Measurements from ENCODE around the gene MNAT1. TPM values are rescaled to one million over a fixed set of nuclear protein-coding genes. Genes with fewer than 3 reads are reported as not detected.

MNAT1 gene
- total and polyA plus RNA-seq, 9 of the 15 experiments (the other 6 are each of a cell fraction or from before 2014, with no cell fraction given) = 37.8 to 83.3 (median 60.4) TPM

DNA sequence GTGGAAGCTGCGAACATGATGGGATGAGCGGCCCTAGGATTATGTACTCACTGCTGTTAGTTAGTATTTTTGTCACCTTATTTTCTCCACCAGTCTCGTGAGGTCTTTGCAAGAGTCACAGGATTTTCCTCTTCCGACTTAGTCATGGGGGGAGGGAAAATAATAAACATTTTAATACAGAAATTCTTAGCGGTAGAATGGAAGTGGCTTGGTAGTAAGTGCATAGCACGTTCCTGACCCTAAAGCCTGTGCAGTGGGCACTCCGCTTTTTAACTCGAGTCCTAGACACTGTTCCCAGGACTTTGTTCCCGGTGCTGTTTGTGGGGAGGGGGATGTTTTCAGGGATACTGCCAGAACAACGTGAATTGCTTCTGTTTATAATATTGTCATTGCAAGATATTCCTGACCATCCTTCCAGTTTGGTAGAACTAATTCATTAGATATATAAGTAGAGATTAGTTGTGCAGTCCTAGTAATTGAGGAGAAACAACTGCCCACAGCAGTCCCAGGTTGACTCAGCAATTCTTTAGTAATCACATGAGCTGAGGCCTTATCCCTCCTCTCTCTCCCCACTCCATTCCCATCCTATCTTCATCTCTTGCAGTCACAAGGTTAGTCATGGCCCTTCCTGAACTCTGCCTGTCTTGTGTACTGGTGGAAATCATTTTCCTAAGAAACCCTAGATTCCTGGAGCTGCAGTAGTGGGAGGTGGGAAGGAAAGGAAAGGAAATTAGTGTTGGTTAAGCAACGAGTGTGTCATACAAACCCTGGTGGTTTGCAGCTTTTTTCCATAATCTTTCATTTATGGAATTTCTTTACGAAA lies 247.3 kb downstream of the MNAT1 start (continued):
- TF ChIP-seq GABPA (tag; conservative IDR thresholded peaks at IDR 0.05; ENCODE audit: low read depth) (no peak), ZNF140 (CRISPR knock-in tag; IDR thresholded peaks at IDR 0.05) (no peak), MCM5 (IDR thresholded peaks at IDR 0.05; ENCODE audit: low read depth) (no peak), HDAC2 (IDR thresholded peaks at IDR 0.05) (peak; percentile 40; the same call in 1 of the 2 replicates), PCBP1 (IDR thresholded peaks at IDR 0.05; ENCODE audit: low read depth, low read length, poor library complexity, severe bottlenecking) (no peak), ILF3 (IDR thresholded peaks at IDR 0.05; ENCODE audit: borderline replicate concordance) (no peak), ZNF77 (CRISPR knock-in tag; IDR thresholded peaks at IDR 0.05) (no peak), SRSF1 (IDR thresholded peaks at IDR 0.05; ENCODE audit: low read depth, low read length) (no peak), FOS (IDR thresholded peaks at IDR 0.05; ENCODE audit: extremely low read depth, insufficient read length) (no peak), MED1 (CRISPR knock-in tag; IDR thresholded peaks at IDR 0.05; ENCODE audit: borderline replicate concordance) (no peak), PRPF4 (IDR thresholded peaks at IDR 0.05; ENCODE audit: insufficient read depth, low read depth, low read length, poor library complexity, severe bottlenecking) (no peak), ZNF146 (CRISPR knock-in tag; IDR thresholded peaks at IDR 0.05; ENCODE audit: unreplicated experiment) (no peak), MAFG (tag; conservative IDR thresholded peaks at IDR 0.05) (peak; percentile 91), ZNF316 (IDR thresholded peaks at IDR 0.05) (peak; percentile 97)
- TF ChIP-seq, protein P1, sequence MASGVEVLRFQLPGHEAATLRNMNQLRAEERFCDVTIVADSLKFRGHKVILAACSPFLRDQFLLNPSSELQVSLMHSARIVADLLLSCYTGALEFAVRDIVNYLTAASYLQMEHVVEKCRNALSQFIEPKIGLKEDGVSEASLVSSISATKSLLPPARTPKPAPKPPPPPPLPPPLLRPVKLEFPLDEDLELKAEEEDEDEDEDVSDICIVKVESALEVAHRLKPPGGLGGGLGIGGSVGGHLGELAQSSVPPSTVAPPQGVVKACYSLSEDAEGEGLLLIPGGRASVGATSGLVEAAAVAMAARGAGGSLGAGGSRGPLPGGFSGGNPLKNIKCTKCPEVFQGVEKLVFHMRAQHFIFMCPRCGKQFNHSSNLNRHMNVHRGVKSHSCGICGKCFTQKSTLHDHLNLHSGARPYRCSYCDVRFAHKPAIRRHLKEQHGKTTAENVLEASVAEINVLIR (CRISPR knock-in tag; IDR thresholded peaks at IDR 0.05) = no peak
- TF ChIP-seq, protein P2, sequence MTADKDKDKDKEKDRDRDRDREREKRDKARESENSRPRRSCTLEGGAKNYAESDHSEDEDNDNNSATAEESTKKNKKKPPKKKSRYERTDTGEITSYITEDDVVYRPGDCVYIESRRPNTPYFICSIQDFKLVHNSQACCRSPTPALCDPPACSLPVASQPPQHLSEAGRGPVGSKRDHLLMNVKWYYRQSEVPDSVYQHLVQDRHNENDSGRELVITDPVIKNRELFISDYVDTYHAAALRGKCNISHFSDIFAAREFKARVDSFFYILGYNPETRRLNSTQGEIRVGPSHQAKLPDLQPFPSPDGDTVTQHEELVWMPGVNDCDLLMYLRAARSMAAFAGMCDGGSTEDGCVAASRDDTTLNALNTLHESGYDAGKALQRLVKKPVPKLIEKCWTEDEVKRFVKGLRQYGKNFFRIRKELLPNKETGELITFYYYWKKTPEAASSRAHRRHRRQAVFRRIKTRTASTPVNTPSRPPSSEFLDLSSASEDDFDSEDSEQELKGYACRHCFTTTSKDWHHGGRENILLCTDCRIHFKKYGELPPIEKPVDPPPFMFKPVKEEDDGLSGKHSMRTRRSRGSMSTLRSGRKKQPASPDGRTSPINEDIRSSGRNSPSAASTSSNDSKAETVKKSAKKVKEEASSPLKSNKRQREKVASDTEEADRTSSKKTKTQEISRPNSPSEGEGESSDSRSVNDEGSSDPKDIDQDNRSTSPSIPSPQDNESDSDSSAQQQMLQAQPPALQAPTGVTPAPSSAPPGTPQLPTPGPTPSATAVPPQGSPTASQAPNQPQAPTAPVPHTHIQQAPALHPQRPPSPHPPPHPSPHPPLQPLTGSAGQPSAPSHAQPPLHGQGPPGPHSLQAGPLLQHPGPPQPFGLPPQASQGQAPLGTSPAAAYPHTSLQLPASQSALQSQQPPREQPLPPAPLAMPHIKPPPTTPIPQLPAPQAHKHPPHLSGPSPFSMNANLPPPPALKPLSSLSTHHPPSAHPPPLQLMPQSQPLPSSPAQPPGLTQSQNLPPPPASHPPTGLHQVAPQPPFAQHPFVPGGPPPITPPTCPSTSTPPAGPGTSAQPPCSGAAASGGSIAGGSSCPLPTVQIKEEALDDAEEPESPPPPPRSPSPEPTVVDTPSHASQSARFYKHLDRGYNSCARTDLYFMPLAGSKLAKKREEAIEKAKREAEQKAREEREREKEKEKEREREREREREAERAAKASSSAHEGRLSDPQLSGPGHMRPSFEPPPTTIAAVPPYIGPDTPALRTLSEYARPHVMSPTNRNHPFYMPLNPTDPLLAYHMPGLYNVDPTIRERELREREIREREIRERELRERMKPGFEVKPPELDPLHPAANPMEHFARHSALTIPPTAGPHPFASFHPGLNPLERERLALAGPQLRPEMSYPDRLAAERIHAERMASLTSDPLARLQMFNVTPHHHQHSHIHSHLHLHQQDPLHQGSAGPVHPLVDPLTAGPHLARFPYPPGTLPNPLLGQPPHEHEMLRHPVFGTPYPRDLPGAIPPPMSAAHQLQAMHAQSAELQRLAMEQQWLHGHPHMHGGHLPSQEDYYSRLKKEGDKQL (CRISPR knock-in tag; IDR thresholded peaks at IDR 0.05; ENCODE audit: borderline replicate concordance) = no peak
- TF ChIP-seq, protein P3, sequence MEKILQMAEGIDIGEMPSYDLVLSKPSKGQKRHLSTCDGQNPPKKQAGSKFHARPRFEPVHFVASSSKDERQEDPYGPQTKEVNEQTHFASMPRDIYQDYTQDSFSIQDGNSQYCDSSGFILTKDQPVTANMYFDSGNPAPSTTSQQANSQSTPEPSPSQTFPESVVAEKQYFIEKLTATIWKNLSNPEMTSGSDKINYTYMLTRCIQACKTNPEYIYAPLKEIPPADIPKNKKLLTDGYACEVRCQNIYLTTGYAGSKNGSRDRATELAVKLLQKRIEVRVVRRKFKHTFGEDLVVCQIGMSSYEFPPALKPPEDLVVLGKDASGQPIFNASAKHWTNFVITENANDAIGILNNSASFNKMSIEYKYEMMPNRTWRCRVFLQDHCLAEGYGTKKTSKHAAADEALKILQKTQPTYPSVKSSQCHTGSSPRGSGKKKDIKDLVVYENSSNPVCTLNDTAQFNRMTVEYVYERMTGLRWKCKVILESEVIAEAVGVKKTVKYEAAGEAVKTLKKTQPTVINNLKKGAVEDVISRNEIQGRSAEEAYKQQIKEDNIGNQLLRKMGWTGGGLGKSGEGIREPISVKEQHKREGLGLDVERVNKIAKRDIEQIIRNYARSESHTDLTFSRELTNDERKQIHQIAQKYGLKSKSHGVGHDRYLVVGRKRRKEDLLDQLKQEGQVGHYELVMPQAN (IDR thresholded peaks at IDR 0.05; ENCODE audit: borderline replicate concordance) = no peak
- TF ChIP-seq, protein P4, sequence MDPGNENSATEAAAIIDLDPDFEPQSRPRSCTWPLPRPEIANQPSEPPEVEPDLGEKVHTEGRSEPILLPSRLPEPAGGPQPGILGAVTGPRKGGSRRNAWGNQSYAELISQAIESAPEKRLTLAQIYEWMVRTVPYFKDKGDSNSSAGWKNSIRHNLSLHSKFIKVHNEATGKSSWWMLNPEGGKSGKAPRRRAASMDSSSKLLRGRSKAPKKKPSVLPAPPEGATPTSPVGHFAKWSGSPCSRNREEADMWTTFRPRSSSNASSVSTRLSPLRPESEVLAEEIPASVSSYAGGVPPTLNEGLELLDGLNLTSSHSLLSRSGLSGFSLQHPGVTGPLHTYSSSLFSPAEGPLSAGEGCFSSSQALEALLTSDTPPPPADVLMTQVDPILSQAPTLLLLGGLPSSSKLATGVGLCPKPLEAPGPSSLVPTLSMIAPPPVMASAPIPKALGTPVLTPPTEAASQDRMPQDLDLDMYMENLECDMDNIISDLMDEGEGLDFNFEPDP (CRISPR knock-in tag; IDR thresholded peaks at IDR 0.05) = no peak

Measured in K562 (cell line).